Measurements from ENCODE around the gene CFAP20DC. TPM values are rescaled to one million over a fixed set of nuclear protein-coding genes. Genes with fewer than 3 reads are reported as not detected.

CFAP20DC gene
- total and polyA plus RNA-seq, 2 of the 8 experiments (the other 6 are each of a cell fraction or from before 2014, with no cell fraction given), result 2.2 to 2.8 TPM

DNA sequence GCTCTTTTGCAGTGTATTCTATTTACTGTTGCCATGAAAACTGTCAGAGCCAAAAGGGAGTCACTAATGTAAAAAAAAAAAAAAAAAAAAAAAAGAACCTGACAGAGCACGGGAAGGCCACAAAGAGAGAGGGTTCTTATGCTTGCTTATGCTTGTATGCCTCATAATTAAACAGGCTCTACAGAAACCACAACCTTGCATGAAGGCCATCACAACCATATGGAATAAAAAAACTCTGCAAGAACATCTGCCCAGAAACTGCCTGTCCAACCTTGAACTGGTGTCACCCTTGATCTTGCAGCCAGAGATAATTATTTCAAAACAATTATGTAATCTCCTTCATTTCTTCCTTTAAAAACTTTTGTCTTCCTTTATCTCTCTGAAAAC lies 50.1 kb downstream of the CFAP20DC start (continued):
- TF ChIP-seq, protein P1, sequence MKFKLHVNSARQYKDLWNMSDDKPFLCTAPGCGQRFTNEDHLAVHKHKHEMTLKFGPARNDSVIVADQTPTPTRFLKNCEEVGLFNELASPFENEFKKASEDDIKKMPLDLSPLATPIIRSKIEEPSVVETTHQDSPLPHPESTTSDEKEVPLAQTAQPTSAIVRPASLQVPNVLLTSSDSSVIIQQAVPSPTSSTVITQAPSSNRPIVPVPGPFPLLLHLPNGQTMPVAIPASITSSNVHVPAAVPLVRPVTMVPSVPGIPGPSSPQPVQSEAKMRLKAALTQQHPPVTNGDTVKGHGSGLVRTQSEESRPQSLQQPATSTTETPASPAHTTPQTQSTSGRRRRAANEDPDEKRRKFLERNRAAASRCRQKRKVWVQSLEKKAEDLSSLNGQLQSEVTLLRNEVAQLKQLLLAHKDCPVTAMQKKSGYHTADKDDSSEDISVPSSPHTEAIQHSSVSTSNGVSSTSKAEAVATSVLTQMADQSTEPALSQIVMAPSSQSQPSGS (IDR thresholded peaks at IDR 0.05; ENCODE audit: low read length), result no peak
- TF ChIP-seq TEAD4 (IDR thresholded peaks at IDR 0.05; ENCODE audit: low read depth, low read length) (no peak), MAFK (IDR thresholded peaks at IDR 0.05; ENCODE audit: low read depth, low read length) (no peak), ZNF274 (IDR thresholded peaks at IDR 0.05; ENCODE audit: borderline replicate concordance, extremely low read depth, low read length) (no peak)

All from H1 (cell line).